Breast epithelium (tissue), 4 donors: ENCODE results near the gene ZDHHC24. TPM values are rescaled to one million over a fixed set of nuclear protein-coding genes. Genes with fewer than 3 reads are reported as not detected.

Source experiments
- DNase-seq, 2 donors: peaks; one replicate each; pipeline ENCODE4 v3.0.0-alpha.2; 2019; ENCODE audit warnings: low spot score in 2 of 2
- H3K27ac ChIP-seq, 2 donors: fragments of 200-600 bp; sonication (generic) in 1 of 2; one replicate each; pipeline ENCODE4 v1.5.1; 2016 to 2019; ENCODE audit warnings: mild to moderate bottlenecking in 1 of 2
- H3K27me3 ChIP-seq, 2 donors: fragments of 200-600 bp; sonication (generic) in 1 of 2; one replicate each; pipeline versions ENCODE4 v1.5.1 to v1.6.0; 2017 to 2019; ENCODE audit warnings: control low read depth in 1 of 2, mild to moderate bottlenecking in 1 of 2
- H3K36me3 ChIP-seq: fragments of 200-600 bp; one replicate; pipeline ENCODE4 v1.5.1; 2019
- H3K4me1 ChIP-seq, 2 donors: fragments of 200-600 bp; sonication (generic); one replicate each; pipeline ENCODE4 v1.5.1; 2016 to 2019; ENCODE audit warnings: control low read depth in 1 of 2
- H3K4me3 ChIP-seq, 3 donors: fragments of 200-600 bp; sonication (generic); 1 replicate in 2 of 3; 2 replicates in 1 of 3; pipeline ENCODE4 v1.5.1; 2016 to 2019; ENCODE audit warnings: mild to moderate bottlenecking in 3 of 3, moderate library complexity in 2 of 3
- H3K9me3 ChIP-seq, 2 donors: fragments of 200-600 bp; sonication (generic) in 1 of 2; one replicate each; pipeline ENCODE4 v1.5.1; 2016 to 2019; ENCODE audit warnings: control low read depth in 1 of 2
- CTCF ChIP-seq, 3 donors: fragments of 450-650 bp; IDR thresholded peaks; one replicate each; pipeline ENCODE4 v1.5.1; 2016 to 2017; ENCODE audit warnings: antibody characterized with exemption in 3 of 3, mild to moderate bottlenecking in 3 of 3, moderate library complexity in 3 of 3
- POLR2A ChIP-seq: fragments of 450-650 bp; IDR thresholded peaks from one replicate; pipeline ENCODE4 v1.6.1; 2016; ENCODE audit warnings: antibody characterized with exemption, mild to moderate bottlenecking, moderate library complexity
- POLR2AphosphoS5 ChIP-seq, 3 donors: sonication (generic); formaldehyde crosslinking; IDR thresholded peaks; one replicate each; pipeline ENCODE4 v1.6.1; 2017; ENCODE audit warnings: antibody characterized with exemption in 3 of 3
- intact Hi-C: fragments of 100-400 bp; cut with DNase I; formaldehyde crosslinking; loops from one replicate; pipeline ENCODE4 v1.15.1; 2023; ENCODE audit warnings: low total_unique reads
- total RNA-seq, 3 donors: library from RNA; depleted of rRNA; stranded (reverse); fragments of >200 nt; gene quantifications; one replicate each; pipeline ENCODE4 v1.1.0, GENCODE V29; 2016

The ZDHHC24 gene
- total RNA-seq, 3 donors from 2014 or later = 12.9 to 20.0 (median 14.1) TPM

- DNase-seq = no peak
- intact Hi-C loops = no loop called here
- Histone ChIP-seq H3K9me3 (no peaks in the 10 kb centered on the region), H3K4me1 (peaks cover 0 to 4% of the 10 kb centered on the region in 2 donors), H3K4me3 (no peak overlapping the region), H3K36me3 (no peaks in the 10 kb centered on the region), H3K27ac (no peak overlapping the region), H3K27me3 (no peaks in the 10 kb centered on the region)
- no peak for TF ChIP-seq POLR2AphosphoS5 (IDR thresholded peaks at IDR 0.05)
- no peak for TF ChIP-seq POLR2A
- no peak for TF ChIP-seq CTCF (IDR thresholded peaks at IDR 0.05)
Measured at GRCh38 chr11:66472054-66472453, 73.8 kb downstream of the ZDHHC24 start.

- intact Hi-C loops = no loop called here
- no peak for DNase-seq
- TF ChIP-seq POLR2AphosphoS5 (IDR thresholded peaks at IDR 0.05) (no peak), CTCF (IDR thresholded peaks at IDR 0.05) (no peak), POLR2A (no peak)
- H3K4me3 ChIP-seq = no peak overlapping the region
- H3K36me3 ChIP-seq = no peaks in the 10 kb centered on the region
- H3K27ac ChIP-seq = no peak overlapping the region
- H3K27me3 ChIP-seq = no peaks in the 10 kb centered on the region
- H3K4me1 ChIP-seq = peaks cover 0 to 4% of the 10 kb centered on the region in 2 donors
- H3K9me3 ChIP-seq = no peaks in the 10 kb centered on the region
Measured at GRCh38 chr11:66471142-66471541, 74.7 kb downstream of the ZDHHC24 start.

Other genes starting within 250 kb of the ZDHHC24 start
- 10 to 100 TPM; 17.3 to 69.1 (median 24.9) TPM for gene CD248, start 229.0 kb downstream of the ZDHHC24 start, total RNA-seq
- gene RIN1, start 209.6 kb downstream of the ZDHHC24 start, total RNA-seq = 1 to 10 TPM; 3.2 to 6.6 (median 5.2) TPM
- 10 to 100 TPM; 52.0 to 61.6 (median 54.3) TPM for gene BRMS1, start 200.9 kb downstream of the ZDHHC24 start, total RNA-seq
- 10 to 100 TPM; 20.0 to 35.4 (median 30.1) TPM for gene B4GAT1, start 198.4 kb downstream of the ZDHHC24 start, total RNA-seq
- 1 to 10 TPM; 4.9 to 7.5 (median 6.4) TPM for gene SLC29A2, start 174.3 kb downstream of the ZDHHC24 start, total RNA-seq
- gene NPAS4, start 125.0 kb downstream of the ZDHHC24 start, total RNA-seq = not detected
- gene MRPL11, start 107.2 kb downstream of the ZDHHC24 start, total RNA-seq = 10 to 100 TPM; 33.1 to 42.3 (median 36.8) TPM
- 10 to 100 TPM; 16.0 to 20.0 (median 18.6) TPM for gene PELI3, start 79.1 kb downstream of the ZDHHC24 start, total RNA-seq
- gene DPP3, start 65.6 kb downstream of the ZDHHC24 start, total RNA-seq = 10 to 100 TPM; 16.5 to 24.3 (median 16.7) TPM
- 10 to 100 TPM; 51.5 to 79.5 (median 63.8) TPM for gene BBS1, start 35.4 kb downstream of the ZDHHC24 start, total RNA-seq
- under 1 TPM in 2 of 3 donors, not detected in 1; under 0.01 to 0.16 TPM for gene ACTN3, start 855 bp upstream of the ZDHHC24 start, total RNA-seq
- 100 to 1,000 TPM in 2 of 3 donors, 10 to 100 TPM in 1; 98.6 to 149 (median 116) TPM for gene CTSF, start 22.6 kb upstream of the ZDHHC24 start, total RNA-seq
- under 1 TPM in 1 of 3 donors, not detected in 2; 0.15 TPM for gene CCDC87, start 47.0 kb upstream of the ZDHHC24 start, total RNA-seq
- gene CCS, start 47.1 kb upstream of the ZDHHC24 start, total RNA-seq = 10 to 100 TPM; 27.5 to 44.2 (median 33.1) TPM
- 10 to 100 TPM; 42.6 to 55.0 (median 54.6) TPM for gene RBM14, start 70.6 kb upstream of the ZDHHC24 start, total RNA-seq
- 10 to 100 TPM; 73.9 to 98.3 (median 81.0) TPM for gene RBM4, start 92.7 kb upstream of the ZDHHC24 start, total RNA-seq
- gene RBM4B, start 131.8 kb upstream of the ZDHHC24 start, total RNA-seq = 10 to 100 TPM; 14.9 to 43.8 (median 25.9) TPM
- 10 to 100 TPM in 2 of 3 donors, 1 to 10 TPM in 1; 1.1 to 28.7 (median 27.2) TPM for gene SPTBN2, start 183.2 kb upstream of the ZDHHC24 start, total RNA-seq